GM10266 (cell line): ENCODE measurements around the gene EMC6.
"Not testable (repeated sequence)": the region's sequence is repeated elsewhere in the genome, so short reads cannot be mapped to it uniquely, and the experiment has no call there.

ENCODE experiments used
- DNase-seq: peaks from one replicate; pipeline ENCODE4 v3.0.0; 2012; ENCODE audit errors: extremely low spot score
- TF ChIP-seq, protein P1 (sequence below): IDR thresholded peaks from 2 replicates; pipeline ENCODE4 v1.5.1; 2012; ENCODE audit warnings: mild to moderate bottlenecking, low read depth; ENCODE audit not compliant: control insufficient read depth, insufficient read depth; ENCODE audit errors: missing control alignments

EMC6 gene

GRCh38 chr17:3698139-3698538 lies 29.5 kb downstream of the EMC6 start:
- TF ChIP-seq, protein P1, sequence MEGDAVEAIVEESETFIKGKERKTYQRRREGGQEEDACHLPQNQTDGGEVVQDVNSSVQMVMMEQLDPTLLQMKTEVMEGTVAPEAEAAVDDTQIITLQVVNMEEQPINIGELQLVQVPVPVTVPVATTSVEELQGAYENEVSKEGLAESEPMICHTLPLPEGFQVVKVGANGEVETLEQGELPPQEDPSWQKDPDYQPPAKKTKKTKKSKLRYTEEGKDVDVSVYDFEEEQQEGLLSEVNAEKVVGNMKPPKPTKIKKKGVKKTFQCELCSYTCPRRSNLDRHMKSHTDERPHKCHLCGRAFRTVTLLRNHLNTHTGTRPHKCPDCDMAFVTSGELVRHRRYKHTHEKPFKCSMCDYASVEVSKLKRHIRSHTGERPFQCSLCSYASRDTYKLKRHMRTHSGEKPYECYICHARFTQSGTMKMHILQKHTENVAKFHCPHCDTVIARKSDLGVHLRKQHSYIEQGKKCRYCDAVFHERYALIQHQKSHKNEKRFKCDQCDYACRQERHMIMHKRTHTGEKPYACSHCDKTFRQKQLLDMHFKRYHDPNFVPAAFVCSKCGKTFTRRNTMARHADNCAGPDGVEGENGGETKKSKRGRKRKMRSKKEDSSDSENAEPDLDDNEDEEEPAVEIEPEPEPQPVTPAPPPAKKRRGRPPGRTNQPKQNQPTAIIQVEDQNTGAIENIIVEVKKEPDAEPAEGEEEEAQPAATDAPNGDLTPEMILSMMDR = no peak
- DNase-seq = no peak

- DNase-seq = no peak
- TF ChIP-seq, protein P1 = no peak
These were observed 31.3 kb downstream of the EMC6 start for GRCh38 chr17:3699951-3700350.

GRCh38 chr17:3702041-3702539 lies 33.5 kb downstream of the EMC6 start:
- not testable (repeated sequence) for DNase-seq

DNA sequence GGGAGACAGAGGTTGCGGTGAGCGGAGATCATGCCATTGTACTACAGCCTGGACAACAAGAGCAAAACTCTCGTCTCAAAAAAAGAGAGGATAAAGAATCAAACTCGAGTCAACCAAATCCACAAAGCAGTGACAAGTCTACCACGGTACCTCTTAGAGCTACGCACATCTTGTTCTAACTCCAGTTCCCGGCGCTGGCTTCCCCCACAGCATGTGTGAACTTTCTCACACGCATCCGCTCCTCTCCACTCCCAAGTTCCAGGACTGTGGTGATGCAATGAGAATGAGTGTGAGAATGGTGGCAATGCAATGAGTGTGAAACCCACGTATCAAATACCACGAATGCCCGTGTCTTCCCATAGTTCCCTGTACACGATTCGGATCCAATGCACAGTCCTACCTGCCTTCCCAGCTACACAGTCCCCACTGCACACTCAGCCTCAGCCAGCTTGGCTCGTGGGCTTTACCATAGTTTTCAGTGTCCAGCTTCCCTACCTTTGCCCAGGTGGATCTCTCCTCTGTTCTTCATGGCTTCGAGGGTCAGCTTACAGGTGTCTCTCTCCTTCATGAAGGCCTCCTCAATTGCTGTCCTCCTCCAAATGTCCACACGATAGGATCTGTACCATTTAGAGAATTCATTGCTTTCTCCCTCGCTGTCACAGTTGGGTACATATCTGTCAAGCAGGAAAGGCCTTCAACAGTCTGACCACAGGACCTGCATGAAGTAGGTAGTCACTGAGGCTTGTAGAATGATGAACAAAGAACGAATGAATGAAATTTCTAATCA lies 36.5 kb downstream of the EMC6 start:
- no peak for DNase-seq
- TF ChIP-seq, protein P1 = no peak

- DNase-seq = not testable (repeated sequence)
These were observed 37.0 kb downstream of the EMC6 start for GRCh38 chr17:3705718-3705984.

DNA sequence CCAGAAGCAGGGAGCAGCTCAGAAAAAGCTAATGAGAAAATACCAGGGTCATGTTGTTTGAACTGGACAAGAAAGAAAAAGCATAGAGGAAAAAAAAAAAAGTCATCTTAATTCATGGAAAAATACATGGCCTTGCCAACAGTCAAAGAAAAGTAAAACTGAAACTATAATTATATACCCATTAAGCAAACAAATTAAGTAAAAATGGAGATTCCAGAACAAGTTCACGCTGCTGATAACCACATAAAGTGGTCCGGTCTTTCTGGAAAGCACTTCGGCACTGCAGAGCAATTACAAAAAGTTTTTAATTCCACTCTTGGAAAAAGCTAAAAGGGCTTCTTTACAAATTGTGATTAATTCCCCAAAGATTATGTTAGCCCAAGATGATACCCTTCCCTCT lies 39.8 kb downstream of the EMC6 start:
- TF ChIP-seq, protein P1 = no peak
- DNase-seq = no peak

DNA sequence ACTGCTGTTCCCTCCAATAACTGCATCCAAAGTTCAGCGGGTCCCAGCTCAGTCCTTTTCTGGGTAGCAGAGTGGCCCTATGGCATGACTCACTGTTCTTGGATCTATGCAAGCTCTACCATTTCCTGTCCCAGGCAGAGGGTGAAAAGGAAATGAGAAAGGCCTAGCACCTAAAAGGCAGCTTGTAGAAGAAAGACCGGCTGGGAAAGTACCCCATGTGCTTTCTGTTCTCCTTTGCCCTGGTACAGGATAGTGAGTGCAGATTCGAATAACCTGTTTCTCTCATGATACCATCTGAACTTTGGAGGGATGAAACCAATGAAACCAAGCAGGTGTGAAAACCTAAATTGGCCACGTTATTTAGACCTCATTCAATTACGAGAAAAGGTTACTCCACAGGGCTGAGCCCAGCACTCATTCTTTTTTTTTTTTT lies 42.4 kb downstream of the EMC6 start:
- peak; percentile 82 for DNase-seq

DNA sequence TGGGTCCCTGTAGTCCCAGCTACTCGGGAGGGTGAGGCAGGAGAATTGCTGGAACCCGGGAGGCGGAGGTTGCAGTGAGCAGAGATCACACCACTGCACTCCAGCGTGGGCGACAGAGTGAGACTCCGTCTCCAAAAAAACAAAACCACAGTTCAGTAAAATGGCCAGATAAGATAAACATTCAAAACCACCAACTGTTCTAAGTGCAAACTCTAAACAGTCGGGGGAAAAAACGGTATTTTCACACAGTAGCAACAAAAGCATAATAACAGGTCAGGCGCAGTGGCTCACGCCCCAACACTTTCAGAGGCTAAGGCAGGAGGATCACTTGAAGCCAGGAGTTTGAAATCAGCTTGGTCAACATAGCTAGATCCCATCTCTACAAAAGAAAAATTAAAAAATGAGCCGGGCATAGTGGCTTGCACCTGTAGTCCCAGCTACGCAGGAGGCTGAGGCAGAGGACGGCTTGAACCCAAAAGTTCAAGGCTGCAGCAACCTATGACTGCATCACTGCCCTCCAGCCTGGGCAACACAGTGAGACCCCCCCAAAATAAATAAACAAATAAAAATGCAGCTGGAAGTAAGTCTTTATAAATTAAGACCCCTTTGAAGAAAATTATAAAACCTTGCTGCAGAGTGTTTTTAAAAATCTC lies 44.3 kb downstream of the EMC6 start:
- peak; percentile 51 for DNase-seq
- TF ChIP-seq, protein P1 = no peak

More for the DNA sequence above, 42.4 kb downstream of the EMC6 start:
- TF ChIP-seq, protein P1 = no peak
